Neural cell (in vitro differentiated cells): Measurements from ENCODE around the gene PLCB4. TPM values are rescaled to one million over a fixed set of nuclear protein-coding genes. Genes with fewer than 3 reads are reported as not detected.

Source experiments
- H2AFZ ChIP-seq: fragments of 200-600, 300-800 bp; sonication (generic), shearing (Covaris generic); 2 replicates; pipeline ENCODE4 v1.6.0; 2014; ENCODE audit warnings: low read depth, mild to moderate bottlenecking, antibody characterized with exemption, low read length, moderate library complexity
- H3F3A ChIP-seq: fragments of 200-600 bp; shearing (Covaris generic); 2 replicates; pipeline ENCODE4 v1.6.1; 2016; ENCODE audit warnings: mild to moderate bottlenecking, moderate library complexity, mixed read lengths, antibody characterized with exemption, low read length; ENCODE audit not compliant: insufficient read depth, poor library complexity, severe bottlenecking
- H3K27ac ChIP-seq: fragments of 200-600, 300-800 bp; sonication (generic), shearing (Covaris generic); 2 replicates; pipeline ENCODE4 v1.5.1; 2014; ENCODE audit warnings: mild to moderate bottlenecking, low read length, moderate library complexity
- H3K27me3 ChIP-seq: fragments of 300-800, 200-600 bp; sonication (generic), shearing (Covaris generic); 2 replicates; pipeline ENCODE4 v1.6.0; 2014; ENCODE audit warnings: mild to moderate bottlenecking, low read depth, low read length, moderate library complexity; ENCODE audit not compliant: insufficient read depth
- H3K36me3 ChIP-seq: fragments of 300-800, 200-600 bp; sonication (generic), shearing (Covaris generic); 2 replicates; pipeline ENCODE4 v1.5.1; 2014; ENCODE audit warnings: mild to moderate bottlenecking, antibody characterized with exemption, low read length, moderate library complexity; ENCODE audit not compliant: insufficient read depth
- H3K4me2 ChIP-seq: fragments of 300-800, 200-600 bp; sonication (generic), shearing (Covaris generic); 2 replicates; pipeline ENCODE4 v1.6.0; 2014; ENCODE audit warnings: mild to moderate bottlenecking, low read length
- H3K4me3 ChIP-seq: fragments of 300-800, 200-600 bp; sonication (generic), shearing (Covaris generic); 2 replicates; pipeline ENCODE4 v1.5.1; 2014; ENCODE audit warnings: mild to moderate bottlenecking, low read length, moderate library complexity
- H3K79me2 ChIP-seq: fragments of 200-600 bp; shearing (Covaris generic); replicated peaks from 2 replicates; pipeline ENCODE4 v1.6.0; 2014; ENCODE audit warnings: mild to moderate bottlenecking, low read length, moderate library complexity; ENCODE audit not compliant: insufficient read depth
- H3K9ac ChIP-seq: fragments of 300-800, 200-600 bp; sonication (generic), shearing (Covaris generic); 2 replicates; pipeline ENCODE4 v1.6.1; 2016; ENCODE audit warnings: mild to moderate bottlenecking, low read length, mixed read lengths
- H3K9me2 ChIP-seq: fragments of 200-600 bp; shearing (Covaris generic); 2 replicates; pipeline ENCODE4 v1.6.1; 2016; ENCODE audit warnings: mild to moderate bottlenecking, low read length, mixed read lengths; ENCODE audit not compliant: insufficient read depth
- H3K9me3 ChIP-seq: fragments of 200-600, 300-800 bp; sonication (generic), shearing (Covaris generic); 2 replicates; pipeline ENCODE4 v1.6.1; 2016; ENCODE audit warnings: mild to moderate bottlenecking, mixed run types, low read length, moderate library complexity, mixed read lengths
- H4K20me1 ChIP-seq: fragments of 200-600 bp; shearing (Covaris generic); 2 replicates; pipeline ENCODE4 v1.6.1; 2016; ENCODE audit warnings: mild to moderate bottlenecking, mixed run types; ENCODE audit not compliant: insufficient read depth
- EP300 ChIP-seq: fragments of 450-650 bp; conservative IDR thresholded peaks from 2 replicates; pipeline ENCODE4 v1.6.1; 2014; ENCODE audit warnings: antibody characterized with exemption, mild to moderate bottlenecking, moderate library complexity; ENCODE audit not compliant: poor library complexity, severe bottlenecking
- EZH2 ChIP-seq: fragments of 200-600, 300-800 bp; shearing (Covaris generic), sonication (generic); IDR thresholded peaks from 2 replicates; pipeline ENCODE4 v1.6.1; 2014; ENCODE audit warnings: antibody characterized with exemption, low read length, borderline replicate concordance, mild to moderate bottlenecking; ENCODE audit not compliant: insufficient read depth, poor library complexity, severe bottlenecking
- MXI1 ChIP-seq: fragments of 450-650 bp; conservative IDR thresholded peaks from 2 replicates; pipeline ENCODE4 v1.6.1; 2014; ENCODE audit warnings: antibody characterized with exemption, mild to moderate bottlenecking; ENCODE audit not compliant: poor library complexity, severe bottlenecking
- POLR2AphosphoS5 ChIP-seq: IDR thresholded peaks from 2 replicates; pipeline ENCODE4 v1.6.1; 2012
- RAD21 ChIP-seq: fragments of 450-650 bp; conservative IDR thresholded peaks from 2 replicates; pipeline ENCODE4 v1.6.1; 2014; ENCODE audit warnings: antibody characterized with exemption, mild to moderate bottlenecking, moderate library complexity
- SMC3 ChIP-seq: fragments of 450-650 bp; conservative IDR thresholded peaks from 2 replicates; pipeline ENCODE4 v1.6.1; 2014; ENCODE audit warnings: antibody characterized with exemption, mild to moderate bottlenecking, moderate library complexity; ENCODE audit not compliant: poor library complexity
- TAF1 ChIP-seq: IDR thresholded peaks from 2 replicates; pipeline ENCODE4 v1.6.1; 2012; ENCODE audit warnings: low read depth
- polyA plus RNA-seq: library from polyadenylated mRNA; depleted of rRNA; stranded (reverse); fragments of >200 nt; gene quantifications from 2 replicates; pipeline ENCODE4 v1.2.3, GENCODE V29; 2014
- TF ChIP-seq, protein P1 (sequence below): IDR thresholded peaks from 2 replicates; pipeline ENCODE4 v1.6.1; 2012; ENCODE audit warnings: borderline replicate concordance
- TF ChIP-seq, protein P2 (sequence below): fragments of 450-650 bp; IDR thresholded peaks from 2 replicates; pipeline ENCODE4 v1.5.1; 2014; ENCODE audit warnings: antibody characterized with exemption, mild to moderate bottlenecking, moderate library complexity; ENCODE audit not compliant: poor library complexity, severe bottlenecking

PLCB4 gene
- polyA plus RNA-seq, 1 donor from 2014 or later: 13.1 TPM

DNA sequence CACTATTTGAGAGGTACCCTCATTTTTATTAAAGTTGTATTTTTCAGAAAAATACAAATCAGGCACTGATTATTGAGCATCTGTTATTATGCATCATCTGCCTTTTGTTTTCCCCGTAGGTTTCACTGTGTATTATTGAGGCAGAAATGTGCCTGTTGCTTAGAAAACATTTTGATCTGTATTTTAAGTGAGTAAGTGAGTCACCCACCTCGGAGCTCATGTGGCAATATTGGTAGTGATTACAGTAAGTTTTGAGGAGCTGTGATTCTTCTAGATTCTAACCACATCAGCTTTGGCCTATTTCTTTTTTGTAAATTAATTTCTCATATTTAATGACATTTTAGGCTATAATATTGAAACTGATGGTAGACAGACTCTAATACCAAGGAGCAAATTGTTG is 385.9 kb downstream of the PLCB4 start:
- no peaks in the 10 kb centered on the region for H4K20me1 ChIP-seq
- H3K27me3 ChIP-seq: no peaks in the 10 kb centered on the region
- H3F3A ChIP-seq: no peaks in the 10 kb centered on the region
- TF ChIP-seq, protein P1, sequence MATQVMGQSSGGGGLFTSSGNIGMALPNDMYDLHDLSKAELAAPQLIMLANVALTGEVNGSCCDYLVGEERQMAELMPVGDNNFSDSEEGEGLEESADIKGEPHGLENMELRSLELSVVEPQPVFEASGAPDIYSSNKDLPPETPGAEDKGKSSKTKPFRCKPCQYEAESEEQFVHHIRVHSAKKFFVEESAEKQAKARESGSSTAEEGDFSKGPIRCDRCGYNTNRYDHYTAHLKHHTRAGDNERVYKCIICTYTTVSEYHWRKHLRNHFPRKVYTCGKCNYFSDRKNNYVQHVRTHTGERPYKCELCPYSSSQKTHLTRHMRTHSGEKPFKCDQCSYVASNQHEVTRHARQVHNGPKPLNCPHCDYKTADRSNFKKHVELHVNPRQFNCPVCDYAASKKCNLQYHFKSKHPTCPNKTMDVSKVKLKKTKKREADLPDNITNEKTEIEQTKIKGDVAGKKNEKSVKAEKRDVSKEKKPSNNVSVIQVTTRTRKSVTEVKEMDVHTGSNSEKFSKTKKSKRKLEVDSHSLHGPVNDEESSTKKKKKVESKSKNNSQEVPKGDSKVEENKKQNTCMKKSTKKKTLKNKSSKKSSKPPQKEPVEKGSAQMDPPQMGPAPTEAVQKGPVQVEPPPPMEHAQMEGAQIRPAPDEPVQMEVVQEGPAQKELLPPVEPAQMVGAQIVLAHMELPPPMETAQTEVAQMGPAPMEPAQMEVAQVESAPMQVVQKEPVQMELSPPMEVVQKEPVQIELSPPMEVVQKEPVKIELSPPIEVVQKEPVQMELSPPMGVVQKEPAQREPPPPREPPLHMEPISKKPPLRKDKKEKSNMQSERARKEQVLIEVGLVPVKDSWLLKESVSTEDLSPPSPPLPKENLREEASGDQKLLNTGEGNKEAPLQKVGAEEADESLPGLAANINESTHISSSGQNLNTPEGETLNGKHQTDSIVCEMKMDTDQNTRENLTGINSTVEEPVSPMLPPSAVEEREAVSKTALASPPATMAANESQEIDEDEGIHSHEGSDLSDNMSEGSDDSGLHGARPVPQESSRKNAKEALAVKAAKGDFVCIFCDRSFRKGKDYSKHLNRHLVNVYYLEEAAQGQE: no peak
- TF ChIP-seq EZH2 (no peak), SMC3 (no peak), TAF1 (no peak), POLR2AphosphoS5 (no peak), MXI1 (no peak), RAD21 (no peak)
- TF ChIP-seq, protein P2, sequence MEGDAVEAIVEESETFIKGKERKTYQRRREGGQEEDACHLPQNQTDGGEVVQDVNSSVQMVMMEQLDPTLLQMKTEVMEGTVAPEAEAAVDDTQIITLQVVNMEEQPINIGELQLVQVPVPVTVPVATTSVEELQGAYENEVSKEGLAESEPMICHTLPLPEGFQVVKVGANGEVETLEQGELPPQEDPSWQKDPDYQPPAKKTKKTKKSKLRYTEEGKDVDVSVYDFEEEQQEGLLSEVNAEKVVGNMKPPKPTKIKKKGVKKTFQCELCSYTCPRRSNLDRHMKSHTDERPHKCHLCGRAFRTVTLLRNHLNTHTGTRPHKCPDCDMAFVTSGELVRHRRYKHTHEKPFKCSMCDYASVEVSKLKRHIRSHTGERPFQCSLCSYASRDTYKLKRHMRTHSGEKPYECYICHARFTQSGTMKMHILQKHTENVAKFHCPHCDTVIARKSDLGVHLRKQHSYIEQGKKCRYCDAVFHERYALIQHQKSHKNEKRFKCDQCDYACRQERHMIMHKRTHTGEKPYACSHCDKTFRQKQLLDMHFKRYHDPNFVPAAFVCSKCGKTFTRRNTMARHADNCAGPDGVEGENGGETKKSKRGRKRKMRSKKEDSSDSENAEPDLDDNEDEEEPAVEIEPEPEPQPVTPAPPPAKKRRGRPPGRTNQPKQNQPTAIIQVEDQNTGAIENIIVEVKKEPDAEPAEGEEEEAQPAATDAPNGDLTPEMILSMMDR: no peak
- no peaks in the 10 kb centered on the region for H3K9me2 ChIP-seq
- no peaks in the 10 kb centered on the region for H3K79me2 ChIP-seq
- no peak overlapping the region for H3K9ac ChIP-seq
- no peaks in the 10 kb centered on the region for H3K36me3 ChIP-seq
- no peak overlapping the region for H3K4me3 ChIP-seq
- H3K9me3 ChIP-seq: no peaks in the 10 kb centered on the region
- no peak overlapping the region for H2AFZ ChIP-seq
- H3K27ac ChIP-seq: no peak overlapping the region
- no peak overlapping the region for H3K4me2 ChIP-seq

- Histone ChIP-seq H3K9ac (no peak overlapping the region), H3K27me3 (no peaks in the 10 kb centered on the region), H3K36me3 (no peaks in the 10 kb centered on the region)
Observed at GRCh38 chr20:9457136-9457535, 388.2 kb downstream of the PLCB4 start.

More at GRCh38 chr20:9457136-9457535, 388.2 kb downstream of the PLCB4 start:
- H3K4me2 ChIP-seq: no peak overlapping the region
- H2AFZ ChIP-seq: no peak overlapping the region
- H3K27ac ChIP-seq: no peak overlapping the region
- H3K79me2 ChIP-seq: no peaks in the 10 kb centered on the region
- H3K9me3 ChIP-seq: no peaks in the 10 kb centered on the region
- H4K20me1 ChIP-seq: no peaks in the 10 kb centered on the region
- TF ChIP-seq EZH2: no peak
- TF ChIP-seq MXI1: no peak
- TF ChIP-seq, protein P2: no peak
- no peak for TF ChIP-seq TAF1
- no peak for TF ChIP-seq SMC3
- no peak for TF ChIP-seq RAD21
- TF ChIP-seq POLR2AphosphoS5: no peak
- no peak for TF ChIP-seq EP300
- TF ChIP-seq, protein P1: no peak
- H3F3A ChIP-seq: no peaks in the 10 kb centered on the region
- no peak overlapping the region for H3K4me3 ChIP-seq
- H3K9me2 ChIP-seq: no peaks in the 10 kb centered on the region
